Progenitor cell of endocrine pancreas (in vitro differentiated cells): ENCODE data around the gene KLHL26. TPM values are rescaled to one million over a fixed set of nuclear protein-coding genes. Genes with fewer than 3 reads are reported as not detected.
"Not testable (repeated sequence)": the region's sequence is repeated elsewhere in the genome, so short reads cannot be mapped to it uniquely, and the experiment has no call there.

Experiments used
- DNase-seq: peaks from one replicate; pipeline ENCODE4 v3.0.0; 2021; ENCODE audit warnings: low spot score; ENCODE audit not compliant: unreplicated experiment
- H3K27ac Mint-ChIP-seq: 2 replicates; pipeline ENCODE4 v1.8.0; 2021; ENCODE audit warnings: mild to moderate bottlenecking, moderate library complexity, mixed read lengths
- H3K27me3 Mint-ChIP-seq: 2 replicates; pipeline ENCODE4 v1.8.0; 2021; ENCODE audit warnings: mixed read lengths
- H3K36me3 Mint-ChIP-seq: 2 replicates; pipeline ENCODE4 v1.8.0; 2022; ENCODE audit warnings: mixed read lengths; ENCODE audit not compliant: insufficient read depth
- H3K4me1 Mint-ChIP-seq: 2 replicates; pipeline ENCODE4 v1.8.0; 2021; ENCODE audit warnings: low read depth, mixed read lengths
- H3K4me3 Mint-ChIP-seq: 2 replicates; pipeline ENCODE4 v1.8.0; 2021; ENCODE audit warnings: low read depth, mild to moderate bottlenecking, moderate library complexity, mixed read lengths
- H3K9me3 Mint-ChIP-seq: 2 replicates; pipeline ENCODE4 v1.8.0; 2021; ENCODE audit warnings: low read depth, mixed read lengths
- total RNA-seq: library from RNA; stranded (reverse); gene quantifications from 2 replicates; pipeline ENCODE4 v1.2.1, GENCODE V29; 2021
- TF ChIP-seq, protein P1 (sequence below): fragments of 200-600 bp; sonication (generic); IDR thresholded peaks from one replicate; pipeline ENCODE4 v1.5.0; 2021; ENCODE audit warnings: antibody characterized with exemption, mild to moderate bottlenecking; ENCODE audit not compliant: unreplicated experiment

Gene KLHL26
- total RNA-seq, 1 donor from 2014 or later, result 12.3 TPM

DNA sequence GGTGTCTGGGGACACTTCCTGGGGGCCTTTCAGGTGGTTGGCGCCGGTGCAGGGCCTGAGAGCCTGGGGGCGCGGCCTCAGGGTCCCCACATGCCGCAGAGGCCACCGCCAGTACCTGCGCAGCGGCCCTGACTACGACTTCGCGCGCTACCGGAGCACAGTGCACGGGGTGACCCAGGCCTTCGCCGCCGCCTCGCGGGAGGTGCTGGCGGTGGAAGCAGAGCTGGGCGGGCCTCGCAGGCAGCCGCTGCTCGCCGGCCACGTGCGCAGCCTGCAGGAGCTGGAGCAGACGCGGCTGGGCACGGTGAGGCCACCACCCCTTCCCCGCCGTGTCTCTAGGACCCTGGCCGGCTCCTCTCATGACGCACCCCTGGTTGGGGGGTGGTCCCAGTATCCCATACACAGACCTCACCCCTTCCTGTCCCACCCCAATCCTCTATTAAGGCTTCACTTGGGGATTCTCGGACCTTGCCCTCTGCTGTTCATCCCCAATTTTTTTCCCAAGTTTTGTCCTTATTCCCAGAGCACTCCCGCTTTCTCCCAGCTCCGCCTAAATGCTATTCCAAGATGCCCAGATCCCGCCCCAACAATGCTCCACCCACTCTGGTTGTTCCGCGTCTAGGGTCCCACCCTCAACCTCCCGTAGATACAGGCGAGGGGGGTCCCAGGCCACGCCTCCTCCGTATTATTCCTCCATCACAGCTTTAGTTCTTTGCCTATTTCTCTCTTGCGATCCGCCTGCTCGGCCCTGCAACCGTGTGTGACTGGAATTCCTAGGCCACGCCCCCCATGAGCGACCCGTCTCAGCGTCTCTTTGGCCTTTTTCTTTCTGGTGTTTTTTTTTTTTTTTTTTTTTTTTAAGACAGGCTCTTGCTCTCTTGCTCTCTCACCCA lies 47.2 kb upstream of the KLHL26 start:
- no peaks in the 10 kb centered on the region for H3K9me3 Mint-ChIP-seq
- TF ChIP-seq, protein P1, sequence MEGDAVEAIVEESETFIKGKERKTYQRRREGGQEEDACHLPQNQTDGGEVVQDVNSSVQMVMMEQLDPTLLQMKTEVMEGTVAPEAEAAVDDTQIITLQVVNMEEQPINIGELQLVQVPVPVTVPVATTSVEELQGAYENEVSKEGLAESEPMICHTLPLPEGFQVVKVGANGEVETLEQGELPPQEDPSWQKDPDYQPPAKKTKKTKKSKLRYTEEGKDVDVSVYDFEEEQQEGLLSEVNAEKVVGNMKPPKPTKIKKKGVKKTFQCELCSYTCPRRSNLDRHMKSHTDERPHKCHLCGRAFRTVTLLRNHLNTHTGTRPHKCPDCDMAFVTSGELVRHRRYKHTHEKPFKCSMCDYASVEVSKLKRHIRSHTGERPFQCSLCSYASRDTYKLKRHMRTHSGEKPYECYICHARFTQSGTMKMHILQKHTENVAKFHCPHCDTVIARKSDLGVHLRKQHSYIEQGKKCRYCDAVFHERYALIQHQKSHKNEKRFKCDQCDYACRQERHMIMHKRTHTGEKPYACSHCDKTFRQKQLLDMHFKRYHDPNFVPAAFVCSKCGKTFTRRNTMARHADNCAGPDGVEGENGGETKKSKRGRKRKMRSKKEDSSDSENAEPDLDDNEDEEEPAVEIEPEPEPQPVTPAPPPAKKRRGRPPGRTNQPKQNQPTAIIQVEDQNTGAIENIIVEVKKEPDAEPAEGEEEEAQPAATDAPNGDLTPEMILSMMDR, result no peak
- peaks cover 14% of the 10 kb centered on the region for H3K4me1 Mint-ChIP-seq
- H3K36me3 Mint-ChIP-seq, result peaks cover 2% of the 10 kb centered on the region
- H3K27ac Mint-ChIP-seq, result peak overlapping the region; percentile 93
- H3K27me3 Mint-ChIP-seq, result peaks cover 20% of the 10 kb centered on the region
- H3K4me3 Mint-ChIP-seq, result peak overlapping the region; percentile 78
- DNase-seq, result peak; percentile 58

DNA sequence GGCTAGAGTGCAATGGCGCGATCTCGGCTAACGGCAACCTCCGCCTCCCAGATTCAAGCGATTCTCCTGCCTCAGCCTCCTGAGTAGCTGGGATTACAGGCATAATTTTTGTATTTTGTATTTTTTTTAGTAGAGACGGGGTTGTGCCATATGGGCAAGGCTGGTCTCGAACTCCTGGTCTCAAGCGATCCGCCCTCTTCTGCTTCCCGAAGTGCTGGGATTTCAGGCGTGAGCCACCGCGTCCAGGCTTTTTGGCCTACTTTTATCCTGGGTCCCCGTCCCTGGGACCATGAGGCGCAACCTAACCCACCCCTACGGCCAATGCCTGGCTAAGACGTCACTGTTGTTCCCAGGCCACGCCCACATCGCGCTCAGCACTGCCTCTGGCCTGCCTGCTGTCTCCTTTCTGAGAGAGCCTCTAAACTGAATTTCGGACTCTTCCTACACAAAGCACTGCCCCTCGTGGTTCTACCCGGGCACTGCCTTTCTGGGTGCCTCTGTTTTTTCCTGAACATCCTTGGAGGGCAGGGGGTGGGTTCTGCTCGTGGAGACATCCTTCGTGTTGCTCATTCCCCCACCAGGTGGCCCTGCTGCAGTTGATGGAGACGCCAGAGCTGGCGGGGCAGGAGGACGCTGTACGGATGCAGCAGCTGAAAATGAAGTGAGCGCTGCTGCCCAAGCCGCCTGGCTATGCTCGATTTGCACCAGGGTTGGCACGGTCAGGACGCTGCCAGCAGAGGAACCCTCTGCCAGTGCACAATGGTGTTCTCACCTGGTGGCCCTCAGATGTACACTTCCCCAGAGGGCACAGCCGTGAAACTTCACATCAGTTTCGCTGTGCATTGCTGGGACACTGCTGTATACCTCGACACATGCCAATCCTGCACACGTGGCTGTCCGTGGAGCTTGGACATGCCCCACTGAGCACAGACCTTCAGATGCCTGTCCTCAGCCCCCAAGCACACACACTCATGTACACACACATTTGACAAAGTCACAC lies 46.3 kb upstream of the KLHL26 start:
- peaks cover 15% of the 10 kb centered on the region for H3K4me1 Mint-ChIP-seq
- peak overlapping the region; percentile 93 for H3K27ac Mint-ChIP-seq
- H3K27me3 Mint-ChIP-seq, result peaks cover 19% of the 10 kb centered on the region
- TF ChIP-seq, protein P1, result peak; percentile 64
- peak; percentile 56 for DNase-seq
- H3K4me3 Mint-ChIP-seq, result peak overlapping the region; percentile 78
- H3K9me3 Mint-ChIP-seq, result no peaks in the 10 kb centered on the region
- peaks cover 2% of the 10 kb centered on the region for H3K36me3 Mint-ChIP-seq

DNA sequence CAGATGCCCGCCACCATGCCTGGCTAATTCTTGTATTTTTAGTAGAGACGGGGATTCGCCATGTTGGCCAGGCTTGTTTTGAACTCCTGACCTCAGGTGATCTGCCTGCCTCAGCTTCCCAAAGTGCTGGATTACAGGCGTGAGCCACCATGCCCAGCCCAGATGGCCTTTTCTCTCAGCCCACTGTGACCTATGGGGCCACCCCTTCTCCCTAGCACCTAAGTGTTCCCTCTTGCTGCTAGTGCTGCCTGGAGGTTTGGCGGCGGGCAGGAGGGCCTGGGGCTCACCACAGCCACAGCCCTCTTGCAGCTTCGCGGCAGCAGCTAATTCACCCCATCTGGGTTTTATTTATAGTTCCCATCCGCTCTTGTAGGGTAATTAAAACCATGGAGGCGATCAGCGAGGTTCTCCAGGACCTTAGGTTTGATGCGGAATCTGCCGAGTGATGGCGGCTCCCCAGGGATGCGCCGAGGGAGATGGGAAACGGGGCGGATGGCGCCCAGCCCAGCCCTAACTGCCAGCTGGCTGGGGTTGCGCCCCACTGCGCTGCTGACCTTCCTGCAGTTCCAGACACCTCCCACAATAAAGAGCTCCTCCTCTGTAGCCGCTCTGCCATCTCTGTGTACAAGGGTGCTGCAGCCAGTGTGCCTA lies 45.0 kb upstream of the KLHL26 start:
- Mint-ChIP-seq H3K27ac (no peak overlapping the region), H3K27me3 (peaks cover 24% of the 10 kb centered on the region), H3K9me3 (no peaks in the 10 kb centered on the region), H3K4me3 (peak overlapping the region; percentile 21), H3K36me3 (peaks cover 2% of the 10 kb centered on the region), H3K4me1 (peaks cover 18% of the 10 kb centered on the region)
- DNase-seq, result no peak
- TF ChIP-seq, protein P1, result no peak

DNA sequence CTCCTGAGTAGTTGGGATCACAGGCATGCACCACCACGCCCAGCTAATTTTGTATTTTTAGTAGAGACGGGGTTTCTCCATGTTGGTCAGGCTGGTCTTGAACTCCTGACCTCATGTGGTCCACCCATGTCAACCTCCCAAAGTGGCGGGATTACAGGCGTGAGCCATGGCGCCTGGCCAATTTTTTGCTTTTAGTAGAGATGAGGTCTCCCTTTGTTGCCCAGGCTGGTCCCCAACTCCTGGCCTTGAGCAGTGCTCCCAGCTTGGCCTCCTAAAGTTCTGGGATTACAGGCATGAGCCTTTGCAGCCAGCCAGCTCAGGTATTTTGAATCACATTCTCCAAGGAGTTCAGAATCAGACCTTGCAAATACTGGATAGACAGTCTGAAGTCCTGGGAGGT lies 44.1 kb upstream of the KLHL26 start:
- Mint-ChIP-seq H3K27me3 (peaks cover 29% of the 10 kb centered on the region), H3K4me1 (peaks cover 18% of the 10 kb centered on the region)
- H3K36me3 Mint-ChIP-seq, H3K27ac Mint-ChIP-seq, H3K4me3 Mint-ChIP-seq, H3K9me3 Mint-ChIP-seq, DNase-seq: not testable (repeated sequence)

DNA sequence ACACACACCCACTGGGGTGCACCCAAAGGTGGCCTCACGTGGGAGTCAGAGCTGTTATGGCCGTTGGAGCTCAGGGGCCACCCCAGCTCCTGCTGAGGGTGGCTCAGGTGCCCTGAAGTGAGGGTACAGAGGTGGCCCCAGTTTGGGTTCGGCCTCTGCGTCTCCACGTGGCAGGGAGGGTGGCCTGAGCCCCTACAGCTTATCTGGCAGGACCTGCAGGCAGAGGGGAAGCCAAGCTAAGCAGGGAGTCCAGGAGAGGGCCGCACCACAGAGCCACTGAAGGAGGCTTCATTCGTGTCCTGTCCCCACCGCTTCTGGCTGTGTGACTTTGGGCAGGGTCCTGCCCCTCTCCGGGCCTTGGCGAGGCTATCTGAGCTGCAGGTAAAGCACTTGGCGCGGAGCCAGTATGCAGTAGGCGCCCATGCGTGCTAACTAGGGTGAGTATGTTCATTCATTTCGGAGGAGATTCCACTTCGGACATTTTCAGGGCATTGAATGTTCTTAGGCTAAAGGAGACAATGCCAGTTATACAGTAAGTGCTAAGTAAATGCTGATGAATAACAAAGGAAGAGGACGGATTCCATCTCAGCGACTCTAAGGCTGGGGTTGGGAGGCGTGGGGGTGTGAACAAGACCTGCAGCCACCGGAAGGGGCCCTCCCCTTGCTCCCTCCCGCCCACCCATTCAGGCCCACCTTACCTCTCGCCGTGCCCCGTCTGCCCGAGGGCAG lies 43.3 kb upstream of the KLHL26 start:
- Mint-ChIP-seq H3K4me1 (peaks cover 14% of the 10 kb centered on the region), H3K4me3 (peak overlapping the region; percentile 25), H3K36me3 (peaks cover 2% of the 10 kb centered on the region), H3K27ac (no peak overlapping the region), H3K27me3 (peaks cover 33% of the 10 kb centered on the region), H3K9me3 (no peaks in the 10 kb centered on the region)
- DNase-seq, result no peak
- TF ChIP-seq, protein P1, result no peak
